Urinary bladder (tissue), 4 donors: ENCODE measurements around the gene CHST5. TPM values are rescaled to one million over a fixed set of nuclear protein-coding genes. Genes with fewer than 3 reads are reported as not detected.
"Not testable (repeated sequence)": the region's sequence is repeated elsewhere in the genome, so short reads cannot be mapped to it uniquely, and the experiment has no call there.

Experiments
- DNase-seq: peaks from one replicate; pipeline ENCODE4 v3.0.0-alpha.2; 2015; ENCODE audit errors: extremely low spot score
- H3K27ac ChIP-seq: one replicate; pipeline ENCODE4 v1.5.1; 2013; ENCODE audit warnings: low read depth, mild to moderate bottlenecking, moderate library complexity
- H3K36me3 ChIP-seq: one replicate; pipeline ENCODE4 v1.6.1; 2013; ENCODE audit warnings: mild to moderate bottlenecking, moderate library complexity; ENCODE audit not compliant: insufficient read depth
- H3K4me1 ChIP-seq: one replicate; pipeline ENCODE4 v1.6.1; 2013; ENCODE audit warnings: mild to moderate bottlenecking, moderate library complexity; ENCODE audit not compliant: insufficient read depth
- H3K4me3 ChIP-seq: one replicate; pipeline ENCODE4 v1.5.1; 2013; ENCODE audit warnings: low read depth, low read length
- WGBS: extraction: QIAGEN DNeasy Blood & Tissue Kit; methylation state at CpG from one replicate; pipeline ENCODE4 v1.1.7; 2013; 5-methylcytosine and 5-hydroxymethylcytosine counted together
- polyA plus RNA-seq: library from polyadenylated mRNA; stranded (reverse); fragments of 200-250 nt; gene quantifications from one replicate; pipeline ENCODE4 v1.2.3, GENCODE V29; 2013
- total RNA-seq: library from RNA; depleted of rRNA; stranded (reverse); fragments of >200 nt; gene quantifications from one replicate; pipeline ENCODE4 v1.2.3, GENCODE V29; 2014
- donor health status: healthy with polysubstance abuse.
- donor health status: healthy.

Gene CHST5
- total and polyA plus RNA-seq, 2 donors = 0.09 TPM; not detected in 1

DNA sequence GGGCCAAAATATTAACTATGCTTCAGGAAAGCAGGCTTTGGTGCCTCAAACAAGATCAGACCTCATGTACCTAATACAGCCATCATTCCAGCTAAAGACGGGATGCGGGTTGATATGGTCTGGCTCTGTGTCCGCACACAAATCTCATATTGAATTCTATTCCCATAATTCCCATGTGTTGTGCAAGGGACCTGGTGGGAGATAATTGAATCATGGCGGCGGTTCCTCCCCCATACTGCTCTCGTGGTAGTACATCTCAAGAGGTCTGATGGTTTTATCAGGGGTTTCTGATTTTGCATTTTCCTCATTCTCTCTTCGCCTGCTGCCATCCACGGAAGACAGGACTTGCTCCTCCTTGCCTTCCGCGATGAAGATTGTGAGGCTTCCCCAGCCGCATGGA is 21.6 kb downstream of the CHST5 start:
- DNase-seq = no peak
- no peak overlapping the region for H3K27ac ChIP-seq
- WGBS = 95% methylated on average over 11 of the region's 11 CpGs
- no peaks in the 10 kb centered on the region for H3K4me1 ChIP-seq
- no peak overlapping the region for H3K4me3 ChIP-seq
- H3K36me3 ChIP-seq = no peaks in the 10 kb centered on the region

DNA sequence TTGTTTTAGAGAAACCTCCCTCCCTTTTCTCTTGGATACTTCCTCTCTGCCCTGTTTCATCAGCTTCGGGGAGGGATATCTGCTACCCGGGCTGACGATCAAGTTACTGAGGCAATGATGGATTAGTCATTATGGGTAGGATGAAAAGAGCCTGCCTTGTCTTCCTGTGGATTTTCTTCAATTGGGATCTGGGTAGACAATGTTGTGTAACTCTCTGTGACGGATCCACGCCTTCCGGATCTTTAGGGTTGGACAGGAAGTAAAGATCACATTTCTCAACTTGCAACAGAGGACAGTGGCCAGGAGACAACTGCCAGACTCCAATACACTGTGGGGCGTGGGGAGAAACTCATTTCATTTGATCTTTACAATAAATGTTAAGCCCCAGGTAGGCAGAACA is 29.3 kb downstream of the CHST5 start:
- no peak overlapping the region for H3K27ac ChIP-seq
- H3K4me3 ChIP-seq = no peak overlapping the region
- H3K4me1 ChIP-seq = no peaks in the 10 kb centered on the region
- H3K36me3 ChIP-seq = no peaks in the 10 kb centered on the region
- DNase-seq = no peak
- 36% methylated on average over 7 of the region's 7 CpGs for WGBS

DNA sequence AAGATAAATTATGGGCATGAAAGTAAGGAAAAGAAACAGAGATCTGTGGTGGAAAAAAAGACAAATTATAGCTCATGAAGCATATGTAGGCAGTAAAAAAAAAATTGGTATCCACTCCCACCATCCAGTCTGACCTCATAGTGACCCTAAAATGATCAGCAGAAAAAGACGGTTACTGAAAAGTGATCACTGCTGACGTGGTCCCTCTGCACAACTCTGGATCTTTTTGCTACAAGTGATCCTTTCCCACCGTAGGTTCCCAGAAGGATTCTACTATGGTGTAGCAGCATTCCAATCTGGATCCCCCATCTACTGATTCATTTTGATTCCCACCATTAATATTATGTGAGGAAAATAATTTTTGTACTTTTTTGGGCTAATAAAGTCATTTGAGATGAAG is 29.8 kb downstream of the CHST5 start:
- Histone ChIP-seq H3K4me1 (no peaks in the 10 kb centered on the region), H3K27ac (no peak overlapping the region), H3K4me3 (no peak overlapping the region), H3K36me3 (no peaks in the 10 kb centered on the region)
- 75% methylated on average over 3 of the region's 3 CpGs for WGBS
- no peak for DNase-seq

DNA sequence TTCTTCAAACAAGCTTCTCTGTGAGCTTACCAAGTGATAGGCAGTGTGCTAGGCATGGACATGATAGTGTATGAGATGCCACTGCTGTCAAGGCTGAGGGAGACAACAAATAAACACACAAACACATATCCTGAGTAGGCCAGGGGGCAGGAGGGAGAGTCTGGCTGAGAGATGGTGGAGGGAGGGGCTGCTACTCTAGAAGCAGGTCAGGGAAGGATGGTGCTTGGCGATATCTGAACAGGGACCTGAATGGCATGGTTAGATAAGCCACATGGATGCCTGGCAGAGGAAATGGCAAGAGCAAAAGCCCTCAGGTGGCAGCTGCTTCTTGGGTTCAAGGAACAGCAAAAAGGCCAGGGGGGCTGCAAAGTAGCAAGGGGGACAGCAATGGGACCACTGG is 32.1 kb downstream of the CHST5 start:
- no peaks in the 10 kb centered on the region for H3K4me1 ChIP-seq
- 94% methylated on average over 1 of the region's 1 CpG for WGBS
- no peak overlapping the region for H3K27ac ChIP-seq
- H3K36me3 ChIP-seq = no peaks in the 10 kb centered on the region
- DNase-seq = no peak
- H3K4me3 ChIP-seq = no peak overlapping the region

DNA sequence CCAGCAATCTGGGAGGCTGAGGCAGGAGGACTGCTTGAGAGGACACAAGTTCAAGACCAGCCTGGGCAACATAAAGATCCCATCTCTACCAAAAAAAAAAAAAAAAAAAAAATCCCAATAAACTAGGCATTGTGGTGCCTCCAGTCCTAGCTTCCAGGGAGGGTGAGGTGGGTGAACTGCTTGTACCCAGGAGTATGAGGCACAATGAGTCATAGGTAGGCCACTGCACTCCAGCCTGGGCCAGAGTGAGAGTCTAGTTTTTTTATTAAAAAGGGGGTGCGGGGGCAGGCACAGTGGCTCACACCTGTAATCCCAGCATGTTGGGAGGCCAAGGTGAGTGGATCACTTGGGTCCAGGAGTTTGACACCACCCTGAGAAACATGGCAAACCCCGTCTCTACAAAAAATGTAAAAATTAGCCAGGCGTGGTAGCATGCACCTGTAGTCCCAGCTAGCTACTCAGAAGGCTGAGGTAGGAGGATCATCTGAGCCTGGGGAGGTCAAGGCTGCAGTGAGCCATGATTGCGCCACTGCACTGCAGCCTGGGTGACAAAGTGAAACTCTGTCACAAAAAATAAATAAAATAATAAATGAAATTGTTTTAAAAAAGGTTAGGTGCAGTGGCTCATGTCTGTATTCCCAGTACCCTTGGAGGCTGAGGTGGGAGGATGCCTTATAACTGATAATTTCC is 32.8 kb downstream of the CHST5 start:
- DNase-seq = no peak
- Histone ChIP-seq H3K4me1 (no peaks in the 10 kb centered on the region), H3K27ac (no peak overlapping the region), H3K4me3 (no peak overlapping the region), H3K36me3 (no peaks in the 10 kb centered on the region)
- WGBS = 83% methylated on average over 4 of the region's 4 CpGs

DNA sequence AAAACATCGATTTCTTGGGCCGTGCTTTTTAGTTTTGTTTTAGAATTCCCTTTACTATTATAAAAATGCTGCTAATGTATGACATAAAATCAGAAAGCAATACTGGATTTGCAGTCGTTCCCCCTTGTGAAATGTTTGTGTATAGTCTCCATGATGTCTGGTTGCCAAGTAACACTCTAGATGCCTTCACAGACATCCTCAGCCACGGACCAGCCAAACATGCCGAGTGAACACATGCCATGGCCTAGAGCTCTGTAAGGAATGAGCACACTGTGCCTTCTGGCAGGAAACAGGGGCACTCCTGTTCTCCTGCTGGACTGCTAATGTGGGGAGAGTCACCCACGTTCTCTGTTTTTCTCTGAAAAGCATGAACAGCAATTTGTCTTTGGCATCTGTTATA is 34.1 kb downstream of the CHST5 start:
- not testable (repeated sequence) for H3K27ac ChIP-seq, DNase-seq, H3K4me3 ChIP-seq, H3K4me1 ChIP-seq, H3K36me3 ChIP-seq
- WGBS = 26% methylated on average over 6 of the region's 6 CpGs

DNA sequence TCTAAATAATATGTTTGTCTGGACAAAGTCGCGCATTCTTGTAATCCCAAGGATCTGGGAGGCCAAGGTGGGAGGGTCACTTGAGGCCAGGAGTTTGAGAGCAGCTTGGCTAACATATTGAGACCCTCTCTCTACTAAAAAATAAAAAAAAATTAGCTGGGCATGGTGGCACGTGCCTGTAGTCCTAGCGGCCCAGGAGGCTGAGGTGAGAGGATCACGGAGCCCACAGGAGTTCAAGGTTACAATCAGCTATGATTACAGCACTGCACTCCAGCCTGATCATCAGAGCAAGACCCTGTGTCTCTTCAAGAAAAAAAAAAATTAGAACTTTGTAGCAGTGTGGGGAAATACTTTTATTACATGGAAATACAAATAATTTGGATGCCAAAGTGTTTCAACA is 34.5 kb downstream of the CHST5 start:
- H3K4me1 ChIP-seq = no peaks in the 10 kb centered on the region
- 82% methylated on average over 5 of the region's 5 CpGs for WGBS
- no peak for DNase-seq
- H3K27ac ChIP-seq = no peak overlapping the region
- H3K36me3 ChIP-seq = no peaks in the 10 kb centered on the region
- H3K4me3 ChIP-seq = no peak overlapping the region

DNA sequence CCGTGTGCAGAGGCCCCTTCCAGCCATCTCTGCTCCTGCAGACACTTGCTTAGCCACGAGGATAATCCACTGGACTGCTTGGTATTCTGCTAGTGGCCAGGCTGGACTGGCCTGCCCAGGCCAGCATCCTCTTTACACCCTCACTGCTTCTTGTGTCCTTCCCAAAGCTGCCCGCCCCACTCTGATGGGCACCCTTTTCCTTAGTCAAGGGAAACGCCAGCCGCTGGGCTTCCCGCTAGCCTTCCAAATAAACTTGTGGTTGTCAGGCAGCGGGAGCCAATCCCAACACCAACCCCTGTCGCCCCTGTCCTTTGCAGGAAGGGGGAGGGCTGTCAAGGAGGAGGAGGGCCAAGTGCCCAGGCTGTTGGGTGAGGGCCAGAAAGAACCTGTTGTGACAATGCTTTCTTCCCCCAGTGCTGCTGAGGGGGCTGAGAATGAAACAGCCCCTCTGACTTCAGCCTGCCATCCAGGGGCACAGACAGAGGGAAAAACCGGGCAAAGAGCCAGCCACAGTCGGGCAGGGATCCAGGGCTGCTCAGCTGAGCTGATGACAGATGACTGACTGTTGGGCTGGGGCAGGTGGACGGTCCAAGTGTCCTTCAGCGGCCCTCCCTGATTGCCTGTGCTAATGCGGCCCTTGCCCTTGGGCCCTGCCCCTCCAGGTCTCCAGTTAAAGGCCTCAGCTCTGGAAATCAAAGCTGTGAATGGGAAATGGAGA is 37.1 kb downstream of the CHST5 start:
- not testable (repeated sequence) for DNase-seq, H3K4me3 ChIP-seq, H3K4me1 ChIP-seq, H3K36me3 ChIP-seq, H3K27ac ChIP-seq
- WGBS = 38% methylated on average over 10 of the region's 13 CpGs

DNA sequence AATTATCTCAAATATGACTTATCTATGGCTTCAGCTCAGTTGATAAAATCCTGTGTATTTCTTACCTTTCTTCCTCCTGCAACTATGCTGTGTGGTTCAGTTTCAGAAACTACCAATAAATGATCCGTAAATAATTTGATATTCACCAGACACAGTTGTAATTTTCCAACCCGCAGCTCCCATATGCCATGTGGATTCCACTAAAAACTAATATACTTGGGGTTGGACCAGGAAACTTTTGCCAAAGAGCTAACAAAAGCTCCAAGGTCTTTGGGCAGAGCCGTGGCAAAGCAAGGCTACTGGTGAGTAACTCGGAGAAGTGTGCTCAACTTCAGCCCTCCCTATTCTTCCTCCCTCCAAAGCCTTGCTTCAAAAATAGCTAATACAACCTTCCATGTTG is 38.4 kb downstream of the CHST5 start:
- Histone ChIP-seq H3K4me1 (no peaks in the 10 kb centered on the region), H3K36me3 (no peaks in the 10 kb centered on the region), H3K4me3 (no peak overlapping the region), H3K27ac (no peak overlapping the region)
- WGBS = 59% methylated on average over 4 of the region's 4 CpGs
- no peak for DNase-seq

DNA sequence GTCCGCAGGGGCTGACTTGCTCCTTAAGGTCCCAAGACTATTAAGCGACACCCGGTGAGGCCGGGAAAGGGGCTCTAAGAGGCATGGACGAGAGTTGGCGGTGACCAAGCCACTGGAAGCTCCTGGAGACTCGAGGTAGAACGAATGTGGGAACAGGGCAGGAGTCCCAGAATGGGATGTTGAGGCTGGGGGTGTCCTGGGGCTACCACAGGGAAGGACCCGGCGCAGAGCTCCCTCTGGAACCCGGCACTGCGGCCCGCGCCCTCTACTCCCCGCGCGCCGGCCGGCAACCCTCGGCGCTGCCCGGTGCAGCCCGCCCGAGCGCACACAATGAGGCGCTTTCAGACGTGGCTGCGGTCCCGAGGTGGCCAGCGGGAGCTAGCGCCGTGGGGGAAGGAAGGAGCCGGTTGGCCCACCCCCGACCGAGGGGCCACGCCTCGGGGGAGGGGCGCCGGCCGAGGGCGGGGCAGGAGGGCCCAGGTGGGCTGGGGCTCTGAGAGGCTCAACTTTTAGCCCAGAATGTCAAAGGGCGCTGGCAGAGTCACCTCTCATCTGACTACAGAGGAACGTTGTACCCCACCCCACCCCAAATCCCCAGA is 40.7 kb downstream of the CHST5 start, which contains the start of gene CHST6:
Gene CHST6 (minus strand): TSS at position 366 of the 599 bp plus-strand sequence. CDS start 15,613 bp downstream, outside the sequence.
- H3K4me1 ChIP-seq = no peaks in the 10 kb centered on the region
- WGBS = 3% methylated on average over 43 of the region's 43 CpGs
- DNase-seq = no peak
- peak within 1 kb of the TSS; percentile 2 for H3K4me3 ChIP-seq
- H3K36me3 ChIP-seq = no peaks in the 10 kb centered on the region
- no peak within 1 kb of the TSS for H3K27ac ChIP-seq

DNA sequence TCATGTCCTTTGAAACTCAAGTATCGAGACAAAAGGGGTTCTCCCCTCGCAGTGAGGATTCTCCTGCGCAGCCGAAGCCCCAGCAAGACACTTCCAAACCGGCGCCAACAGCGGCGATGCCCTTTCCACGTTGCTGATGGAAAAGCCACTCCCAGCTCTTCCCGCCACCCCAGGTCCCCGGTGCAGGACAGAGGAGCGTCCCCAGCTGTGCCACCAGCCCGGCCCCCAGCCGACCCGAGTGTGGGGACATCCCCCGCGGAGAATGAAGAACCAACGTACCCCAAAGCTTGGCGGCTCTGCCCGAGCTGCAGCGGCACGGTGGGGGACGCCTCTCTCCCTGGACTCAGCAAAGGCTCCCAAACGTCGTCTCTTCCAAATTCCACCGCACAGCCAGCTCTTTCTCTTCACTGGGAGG is 41.2 kb downstream of the CHST5 start:
- Histone ChIP-seq H3K4me3 (no peak overlapping the region), H3K36me3 (no peaks in the 10 kb centered on the region), H3K4me1 (no peaks in the 10 kb centered on the region), H3K27ac (no peak overlapping the region)
- 5% methylated on average over 26 of the region's 26 CpGs for WGBS
- DNase-seq = no peak

DNA sequence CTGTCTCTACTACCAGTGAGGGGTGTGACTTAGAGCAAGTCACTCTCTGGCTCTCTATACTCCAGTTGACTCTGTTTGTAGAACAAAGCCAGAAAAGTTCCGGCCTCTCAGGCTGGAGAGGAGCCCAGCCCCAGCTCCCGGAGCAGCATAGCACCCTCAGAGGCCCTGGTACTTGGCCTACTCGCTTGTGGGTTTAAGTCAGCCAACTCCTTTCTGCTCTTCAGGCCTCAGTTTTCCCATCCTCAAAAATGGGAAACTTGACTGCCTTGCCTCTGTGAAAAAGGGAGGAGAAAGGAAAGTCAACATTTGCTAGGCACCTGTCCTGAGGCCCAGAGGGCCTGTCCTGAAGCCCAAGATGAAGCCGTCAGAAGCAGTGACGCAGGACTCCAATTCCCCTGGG is 41.7 kb downstream of the CHST5 start:
- no peak for DNase-seq
- WGBS = 55% methylated on average over 5 of the region's 5 CpGs
- Histone ChIP-seq H3K27ac (no peak overlapping the region), H3K4me3 (no peak overlapping the region), H3K36me3 (no peaks in the 10 kb centered on the region), H3K4me1 (no peaks in the 10 kb centered on the region)

DNA sequence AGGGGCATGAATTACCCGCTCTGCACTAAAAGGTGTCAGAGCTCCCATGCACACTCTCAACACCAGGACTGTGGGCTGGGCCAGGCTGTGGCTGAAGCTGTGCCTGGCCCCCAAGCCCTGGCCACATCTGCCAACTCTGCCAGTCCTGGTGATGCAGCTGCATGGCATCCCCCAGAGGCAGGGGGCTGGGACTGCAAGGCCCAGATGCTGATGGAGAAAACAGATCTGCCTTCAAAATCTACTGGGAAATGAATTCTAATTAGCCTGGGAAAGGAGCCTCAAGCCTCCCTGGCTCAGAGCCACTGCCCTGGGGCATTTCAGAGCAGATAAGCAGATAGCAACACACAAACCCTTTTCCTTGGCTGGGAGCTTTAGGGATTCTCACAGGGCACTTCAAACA is 44.0 kb downstream of the CHST5 start:
- no peaks in the 10 kb centered on the region for H3K36me3 ChIP-seq
- no peak overlapping the region for H3K27ac ChIP-seq
- DNase-seq = no peak
- H3K4me1 ChIP-seq = no peaks in the 10 kb centered on the region
- no peak overlapping the region for H3K4me3 ChIP-seq
- WGBS = 92% methylated on average over 1 of the region's 1 CpG

DNA sequence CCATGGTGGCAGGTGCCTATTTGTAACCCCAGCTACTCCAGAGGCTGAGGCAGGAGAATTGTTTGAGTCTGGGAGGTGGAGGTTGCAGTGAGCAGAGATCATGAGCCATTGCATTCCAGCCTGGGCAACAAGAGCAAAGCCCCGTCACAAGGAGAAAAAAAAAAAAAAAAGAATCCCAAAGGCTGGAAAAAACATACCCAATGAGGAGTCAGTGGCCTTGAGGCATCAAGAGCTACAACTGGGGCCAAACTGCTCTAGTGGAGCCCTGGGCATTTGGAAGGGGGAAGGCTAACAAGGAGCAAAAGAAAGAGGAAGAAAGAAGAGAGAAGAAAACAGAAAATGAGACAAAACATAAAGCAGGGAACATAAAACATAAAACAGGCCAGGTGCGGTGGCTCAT is 47.6 kb downstream of the CHST5 start:
- no peak for DNase-seq
- Histone ChIP-seq H3K4me3 (no peak overlapping the region), H3K27ac (no peak overlapping the region), H3K36me3 (no peaks in the 10 kb centered on the region), H3K4me1 (no peaks in the 10 kb centered on the region)
- 93% methylated on average over 2 of the region's 2 CpGs for WGBS
